ENCODE results near the gene PEDS1.

- no peak for TF ChIP-seq CTCF (tag by site-specific recombination; IDR thresholded peaks at IDR 0.05)
- TF ChIP-seq ZSCAN5A (tag by site-specific recombination; IDR thresholded peaks at IDR 0.05) = no peak
- no peak for TF ChIP-seq KLF16 (tag by site-specific recombination; IDR thresholded peaks at IDR 0.05)
- TF ChIP-seq ZNF24 (tag by site-specific recombination; IDR thresholded peaks at IDR 0.05) = no peak
- TF ChIP-seq ZNF501 (tag by site-specific recombination; IDR thresholded peaks at IDR 0.05) = no peak
- no peak for TF ChIP-seq ZNF274 (IDR thresholded peaks at IDR 0.05; ENCODE audit: low read length)
- TF ChIP-seq ZNF274 (tag by site-specific recombination; IDR thresholded peaks at IDR 0.05; ENCODE audit: borderline replicate concordance) = no peak
- no peak for TF ChIP-seq SP3 (tag by site-specific recombination; IDR thresholded peaks at IDR 0.05)
- no peak for TF ChIP-seq ZBTB8A (tag by site-specific recombination; IDR thresholded peaks at IDR 0.05)
- no peak for TF ChIP-seq ZBTB49 (tag by site-specific recombination; IDR thresholded peaks at IDR 0.05; ENCODE audit: low read depth)
- no peak for TF ChIP-seq ZNF449 (tag by site-specific recombination; IDR thresholded peaks at IDR 0.05)
- no peak for TF ChIP-seq ZNF37A (tag by site-specific recombination; IDR thresholded peaks at IDR 0.05)
- TF ChIP-seq GLI4 (tag by site-specific recombination; IDR thresholded peaks at IDR 0.05) = no peak
- TF ChIP-seq ZNF350 (tag by site-specific recombination; IDR thresholded peaks at IDR 0.05) = no peak
- no peak for TF ChIP-seq TRIM28 (IDR thresholded peaks at IDR 0.05; ENCODE audit: borderline replicate concordance, low read length)
Observed at GRCh38 chr20:50107086-50107660, 46.4 kb downstream of the PEDS1 start.
